SKM-1 (cell line): ENCODE results near the gene HCFC2.

Experiments
- DNase-seq: peaks from one replicate; lab custom pipeline; 2025; ENCODE audit not compliant: unreplicated experiment; lab: John Stamatoyannopoulos, UW

HCFC2 gene

DNA sequence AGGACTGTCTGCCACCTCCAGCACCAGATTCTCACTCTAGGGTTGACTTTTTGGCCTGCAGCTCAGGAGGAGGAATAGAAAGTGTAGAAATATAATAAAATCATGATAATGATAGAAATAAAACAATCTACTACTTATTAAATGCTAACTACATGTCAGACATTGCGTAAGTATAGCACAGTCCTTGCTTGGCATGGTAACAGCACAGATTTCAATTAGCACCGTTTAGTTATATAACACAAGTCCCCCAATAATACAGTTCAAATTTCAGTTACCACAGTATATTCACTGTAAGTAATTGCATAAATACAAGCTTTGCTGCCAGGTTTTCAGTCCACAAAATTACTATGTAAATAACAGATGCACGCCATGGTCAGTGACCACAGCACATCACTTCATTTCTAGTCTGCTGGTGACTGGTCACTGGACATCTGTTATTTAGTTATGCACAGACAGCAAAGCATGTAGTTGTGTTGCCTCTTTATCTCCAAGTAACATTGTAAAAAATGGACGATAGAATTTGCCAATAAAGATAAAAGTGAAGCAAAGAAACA, 7.8 kb upstream of the HCFC2 start:
- no peak for DNase-seq

GRCh38 chr12:104057771-104058197, 6.5 kb upstream of the HCFC2 start:
- DNase-seq, result no peak

GRCh38 chr12:104058802-104059201, 5.5 kb upstream of the HCFC2 start:
- DNase-seq, result no peak

DNA sequence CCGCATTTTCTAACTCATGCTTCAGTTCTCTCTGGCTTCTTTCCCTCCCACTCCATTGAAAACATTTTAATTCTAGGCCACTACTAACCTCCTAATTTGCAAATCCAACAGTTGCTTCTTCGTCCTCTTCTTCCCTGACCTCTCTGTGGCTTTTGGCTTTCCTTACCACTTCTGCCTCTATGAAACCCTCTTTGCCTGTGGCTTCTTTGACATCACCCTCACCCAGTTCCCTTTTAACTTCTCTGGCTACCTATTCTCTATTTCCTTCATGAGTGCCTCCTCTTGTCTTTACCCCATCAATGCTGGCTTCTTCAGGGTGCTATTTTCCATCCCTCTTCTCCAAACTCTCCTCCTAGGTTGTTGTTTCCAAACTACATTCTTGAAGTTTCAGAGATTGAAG, 4.4 kb upstream of the HCFC2 start:
- peak; percentile 8 for DNase-seq

- no peak for DNase-seq
Observed at GRCh38 chr12:104060791-104061190, 3.5 kb upstream of the HCFC2 start.

DNA sequence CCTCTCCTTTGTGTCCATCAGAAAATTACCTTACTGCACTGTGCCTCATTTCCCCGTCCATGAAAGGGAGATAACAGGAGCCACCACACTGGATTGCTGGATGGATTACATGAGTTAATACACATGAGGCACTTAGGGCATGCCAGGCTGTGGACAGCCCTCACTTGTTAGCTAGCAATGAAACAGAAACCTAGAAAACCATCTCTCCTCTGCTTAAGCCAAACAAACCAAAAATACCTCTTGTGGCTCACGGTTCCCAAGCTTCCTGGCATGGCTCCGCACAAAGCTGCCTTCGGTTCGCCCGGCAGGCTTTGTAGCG, 660 bp upstream of the HCFC2 start:
- DNase-seq, result no peak

- no peak for DNase-seq
Observed at GRCh38 chr12:104064842-104065427, 604 bp downstream of the HCFC2 start.

GRCh38 chr12:104072099-104072498, 7.8 kb downstream of the HCFC2 start:
- DNase-seq, result no peak

- DNase-seq, result no peak
Observed at GRCh38 chr12:104073699-104074098, 9.4 kb downstream of the HCFC2 start.

DNA sequence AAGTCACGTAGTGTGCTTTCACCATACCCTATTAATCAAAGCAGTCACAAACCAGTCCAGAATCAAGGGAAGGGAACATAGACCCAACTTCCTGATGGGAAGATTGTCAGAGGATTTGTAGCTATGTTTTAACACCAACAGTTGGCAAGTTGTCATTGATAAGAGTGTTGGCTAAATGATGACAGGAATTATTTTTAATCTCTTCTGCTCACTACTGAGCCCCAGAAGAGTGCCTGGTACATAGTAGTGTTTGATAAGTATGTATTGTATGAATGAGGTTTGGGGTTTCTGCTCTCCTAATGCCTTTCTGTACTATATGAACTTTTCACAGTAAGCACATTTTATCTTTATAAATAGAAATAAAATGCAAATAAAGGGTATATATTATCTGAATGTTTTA, 14.7 kb downstream of the HCFC2 start:
- DNase-seq, result no peak

GRCh38 chr12:104080764-104081163, 16.4 kb downstream of the HCFC2 start:
- DNase-seq, result no peak

DNA sequence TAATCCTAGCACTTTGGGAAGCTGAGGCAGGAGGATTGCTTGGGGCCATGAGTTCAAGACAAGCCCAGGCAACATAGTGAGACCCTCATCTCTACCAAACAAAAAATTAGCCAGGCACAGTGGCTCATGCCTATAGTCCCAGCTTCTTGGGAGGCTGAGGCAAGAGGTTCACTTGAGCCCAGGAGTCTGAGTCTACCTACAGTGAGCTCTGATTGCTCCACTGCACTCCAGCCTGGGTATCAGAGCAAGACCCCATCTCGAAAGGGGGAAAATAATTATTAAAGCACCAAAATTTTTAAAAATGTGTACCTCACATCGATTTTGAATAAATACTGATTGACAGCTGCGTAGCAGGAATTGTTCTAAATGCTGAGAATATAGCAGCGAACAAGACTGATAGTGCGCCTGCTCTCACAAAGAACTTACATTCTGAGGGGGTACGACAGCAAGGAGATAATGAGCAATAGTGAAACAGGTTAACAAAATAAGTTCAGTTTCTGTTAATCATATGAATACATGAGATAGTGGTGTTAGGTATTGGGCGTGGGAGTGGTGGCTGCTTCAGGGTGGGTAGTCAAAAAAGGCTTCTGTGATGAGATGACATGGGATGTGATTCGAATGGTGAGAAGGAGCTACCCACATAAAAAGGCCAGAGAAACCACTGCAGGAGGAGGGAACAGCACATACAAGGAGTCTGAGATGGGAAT, 19.6 kb downstream of the HCFC2 start:
- no peak for DNase-seq

DNA sequence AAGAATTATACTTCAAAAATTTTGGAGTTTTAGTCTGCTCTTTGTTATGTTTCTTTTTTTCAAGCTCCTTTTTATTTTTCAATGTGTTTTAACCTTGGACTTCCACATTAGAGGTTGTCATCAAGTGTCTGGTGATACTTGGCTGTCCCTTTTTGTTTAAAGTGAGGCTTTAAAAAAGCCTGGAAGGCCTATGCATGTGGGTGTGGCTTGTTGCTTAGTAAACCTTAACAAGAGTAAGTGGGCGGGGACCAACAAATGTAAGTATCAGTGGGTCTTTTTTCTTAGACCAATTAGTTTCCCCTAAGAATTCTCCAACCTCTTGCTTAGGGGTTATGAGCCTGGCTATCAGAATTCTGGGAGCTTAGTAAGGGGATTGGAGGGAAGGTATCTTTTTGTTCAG, 26.4 kb downstream of the HCFC2 start:
- DNase-seq, result no peak

DNA sequence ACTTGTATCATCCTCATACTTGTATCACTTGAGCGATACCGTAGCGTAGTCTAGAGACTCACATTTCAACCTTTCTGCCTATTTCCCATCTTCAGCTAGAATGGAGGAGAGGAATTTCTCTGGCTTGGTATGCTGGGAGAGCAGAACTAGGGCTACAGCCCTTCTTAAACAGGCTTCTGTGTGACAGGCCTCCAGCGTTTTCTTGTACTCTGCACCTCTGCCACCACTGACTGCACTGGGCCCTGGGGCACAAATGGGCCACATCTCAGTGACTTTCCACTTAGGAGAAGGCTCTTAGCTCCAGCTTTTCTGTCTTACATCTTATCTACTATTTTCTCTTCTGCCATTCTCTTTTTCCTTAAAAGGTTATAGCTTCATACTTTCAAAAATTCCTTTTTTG, 26.8 kb downstream of the HCFC2 start:
- no peak for DNase-seq

DNA sequence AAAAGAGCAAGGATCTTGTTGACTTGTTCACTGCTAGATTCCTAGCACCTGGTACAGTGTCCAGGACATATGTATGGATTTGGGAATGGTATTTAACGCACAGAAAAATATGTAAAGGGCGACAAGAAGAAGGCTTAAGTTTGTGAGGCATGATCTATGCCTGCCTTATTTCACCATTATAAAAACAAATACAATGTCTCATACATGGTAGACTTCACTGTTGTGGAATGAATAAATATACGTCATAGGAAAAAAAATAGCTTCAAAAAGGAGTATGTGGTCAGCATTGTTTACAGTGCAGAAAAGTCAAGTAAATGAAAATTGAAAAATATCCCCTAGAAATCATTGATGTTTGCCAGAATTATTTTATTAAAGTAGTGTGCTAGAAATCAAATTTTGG, 30.0 kb downstream of the HCFC2 start:
- DNase-seq, result no peak

GRCh38 chr12:104095289-104095688, 31.0 kb downstream of the HCFC2 start:
- no peak for DNase-seq

DNA sequence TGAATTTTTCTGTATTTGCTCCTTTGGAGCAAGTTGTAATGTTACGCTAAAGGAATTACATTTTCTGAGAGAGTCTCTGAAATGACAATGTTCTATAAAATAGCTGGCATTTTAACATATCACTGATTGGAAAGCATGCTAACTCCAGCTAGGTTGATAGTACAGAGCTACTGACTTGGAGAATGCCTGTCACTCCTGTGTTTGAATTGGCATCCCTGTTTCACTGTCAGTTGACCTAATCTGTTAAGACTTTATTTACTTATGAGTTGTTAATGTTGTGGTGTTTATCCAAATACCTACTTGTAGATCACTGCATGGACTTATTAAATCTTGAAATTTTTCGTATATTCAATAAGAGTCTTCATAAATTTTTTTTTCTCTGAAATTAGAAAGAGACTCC, 33.6 kb downstream of the HCFC2 start:
- no peak for DNase-seq

DNA sequence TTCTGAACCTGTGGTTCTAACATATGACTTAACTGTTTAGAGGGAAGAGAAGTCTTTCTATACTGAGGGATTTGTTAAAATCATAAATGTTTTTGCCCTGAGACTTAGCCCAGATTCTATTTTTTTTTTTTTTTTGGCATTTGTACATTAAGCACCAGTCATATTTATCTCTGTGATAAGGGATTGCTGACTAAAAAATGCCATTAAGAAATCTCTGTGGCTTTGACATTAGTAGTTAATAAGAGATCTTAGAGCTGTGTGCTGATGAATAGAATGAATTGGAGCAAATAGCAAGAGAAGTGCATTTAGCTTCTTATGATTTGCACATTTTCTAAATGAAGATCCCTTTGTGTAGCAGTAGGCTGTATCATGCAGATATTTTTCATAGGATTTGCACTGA, 41.1 kb downstream of the HCFC2 start:
- DNase-seq, result no peak

DNA sequence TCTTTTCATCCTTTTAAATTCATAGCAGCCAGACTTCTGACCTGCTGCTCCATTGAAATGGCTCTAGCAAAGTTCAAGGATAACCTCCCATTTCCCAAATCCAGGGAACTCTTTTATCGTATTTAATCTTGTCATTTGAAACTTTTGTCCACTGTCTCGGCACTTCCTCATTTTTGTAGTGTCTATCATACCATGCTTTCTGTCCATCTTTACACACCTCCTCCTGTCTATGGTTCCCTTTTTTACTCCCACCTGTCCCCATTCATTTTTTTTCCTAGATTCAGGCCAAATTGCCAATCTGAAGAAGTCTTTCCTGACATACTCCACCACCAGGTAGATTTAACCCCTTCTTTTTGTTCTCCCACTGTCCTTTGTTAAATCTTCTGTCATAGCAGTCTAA, 42.6 kb downstream of the HCFC2 start:
- DNase-seq, result no peak

- no peak for DNase-seq
Observed at GRCh38 chr12:104108755-104109445, 44.6 kb downstream of the HCFC2 start.

DNA sequence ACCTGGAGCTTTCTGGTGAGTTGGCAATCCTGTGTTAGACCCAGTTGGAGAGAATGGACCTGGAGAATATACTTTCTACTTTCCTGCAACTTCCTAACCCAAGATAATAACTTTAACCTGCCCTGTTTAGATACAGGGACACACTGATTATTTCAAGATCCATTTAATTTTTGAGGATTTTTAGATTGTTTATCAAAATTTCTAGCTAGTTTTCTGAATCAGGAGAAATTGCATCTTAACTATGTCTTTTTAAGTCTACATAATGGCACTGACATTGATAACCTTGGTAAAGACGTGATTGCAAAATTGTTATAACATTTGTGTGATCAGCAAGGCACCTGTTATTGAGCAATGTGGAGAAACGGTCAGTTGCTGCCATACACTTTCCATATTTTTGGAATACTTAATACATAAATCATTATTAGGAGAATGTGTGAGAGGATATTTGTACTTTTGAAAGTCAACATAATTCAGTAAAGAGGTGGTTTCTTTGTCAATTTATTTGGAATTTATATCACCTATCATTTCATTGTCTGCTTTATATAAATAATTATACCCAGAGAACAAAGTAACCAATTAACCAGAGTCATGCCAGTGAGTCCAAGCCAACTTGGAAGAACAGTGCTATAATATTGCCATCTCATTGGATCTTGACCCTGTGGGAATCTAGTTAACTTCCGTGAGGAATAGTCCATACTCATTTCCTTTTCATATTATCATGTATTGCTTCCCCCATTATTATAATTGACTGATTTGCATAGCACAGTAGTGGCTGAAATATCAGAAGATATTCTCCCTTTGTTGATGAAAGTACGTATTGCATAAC, 45.3 kb downstream of the HCFC2 start:
- DNase-seq, result no peak
